DMS53 treated with DMSO at 0.1 percent for 48 hours (cell line): Measurements from ENCODE around the gene CASKIN2.

Experiments
- DNase-seq: peaks from one replicate; lab custom pipeline; 2025; ENCODE audit not compliant: unreplicated experiment; lab: John Stamatoyannopoulos, UW

Gene CASKIN2

GRCh38 chr17:75547091-75547490, 31.8 kb upstream of the CASKIN2 start:
- DNase-seq, result no peak

- DNase-seq, result no peak
These were observed 30.8 kb upstream of the CASKIN2 start for GRCh38 chr17:75546181-75546580.

- DNase-seq, result no peak
These were observed 28.9 kb upstream of the CASKIN2 start for GRCh38 chr17:75544250-75544649.

GRCh38 chr17:75542728-75543336, 27.5 kb upstream of the CASKIN2 start:
- no peak for DNase-seq

GRCh38 chr17:75542229-75542628, 26.9 kb upstream of the CASKIN2 start:
- no peak for DNase-seq

GRCh38 chr17:75540923-75541503, 25.7 kb upstream of the CASKIN2 start:
- no peak for DNase-seq

- no peak for DNase-seq
These were observed 24.8 kb upstream of the CASKIN2 start for GRCh38 chr17:75539967-75540729.

GRCh38 chr17:75536366-75536765, 21.0 kb upstream of the CASKIN2 start:
- DNase-seq, result no peak

GRCh38 chr17:75535871-75536270, 20.5 kb upstream of the CASKIN2 start:
- no peak for DNase-seq

GRCh38 chr17:75535119-75535537, 19.8 kb upstream of the CASKIN2 start:
- DNase-seq, result no peak

GRCh38 chr17:75531721-75532072, 16.4 kb upstream of the CASKIN2 start:
- DNase-seq, result no peak

- no peak for DNase-seq
These were observed 15.7 kb upstream of the CASKIN2 start for GRCh38 chr17:75530837-75531720.

- DNase-seq, result no peak
These were observed 11.4 kb upstream of the CASKIN2 start for GRCh38 chr17:75526555-75527270.

GRCh38 chr17:75525806-75526554, 10.6 kb upstream of the CASKIN2 start:
- DNase-seq, result peak; percentile 53

- DNase-seq, result peak; percentile 86
These were observed 9.9 kb upstream of the CASKIN2 start, which contains the start of gene LLGL2 for GRCh38 chr17:75524970-75525805. TSS of gene LLGL2 (plus strand) at chr17:75525697. CDS start at chr17:75543427, 17,730 bp downstream.

- no peak for DNase-seq
These were observed 9.1 kb upstream of the CASKIN2 start for GRCh38 chr17:75524269-75524969.

- DNase-seq, result no peak
These were observed 8.3 kb upstream of the CASKIN2 start for GRCh38 chr17:75523647-75524046.

- no peak for DNase-seq
These were observed 6.8 kb upstream of the CASKIN2 start for GRCh38 chr17:75521951-75522727.
